HepG2 (cell line): ENCODE measurements around the gene CPPED1. TPM values are rescaled to one million over a fixed set of nuclear protein-coding genes. Genes with fewer than 3 reads are reported as not detected.

Source experiments
- FOXM1 ChIP-seq: sonication (generic); formaldehyde crosslinking; IDR thresholded peaks from 2 replicates; pipeline ENCODE4 v1.5.0; 2020; ENCODE audit warnings: missing genetic modification reagents
- HDAC6 ChIP-seq: fragments of 200-600 bp; sonication (generic); IDR thresholded peaks from 2 replicates; pipeline ENCODE4 v1.7.0; 2017; ENCODE audit warnings: mild to moderate bottlenecking, antibody characterized with exemption, low read length, low read depth
- IRF2 ChIP-seq: IDR thresholded peaks from 2 replicates; pipeline ENCODE4 v1.6.1; 2018; ENCODE audit warnings: missing genetic modification reagents, missing compliant biosample characterization
- KLF12 ChIP-seq: sonication (generic); formaldehyde crosslinking; IDR thresholded peaks from 2 replicates; pipeline ENCODE4 v1.4.0; 2020; ENCODE audit warnings: missing genetic modification reagents, borderline replicate concordance
- MBNL3 ChIP-seq: fragments of 250-450 bp; sonication (Bioruptor Pico); conservative IDR thresholded peaks from 2 replicates; pipeline ENCODE4 v1.8.0; 2022; ENCODE audit warnings: mild to moderate bottlenecking, inconsistent platforms
- NAIF1 ChIP-seq: sonication (generic); formaldehyde crosslinking; IDR thresholded peaks from 2 replicates; pipeline ENCODE4 v1.5.0; 2020; ENCODE audit warnings: mild to moderate bottlenecking, missing genetic modification reagents, borderline replicate concordance
- PHF8 ChIP-seq: sonication (generic); formaldehyde crosslinking; IDR thresholded peaks from 2 replicates; pipeline ENCODE4 v1.5.0; 2020; ENCODE audit warnings: missing genetic modification reagents
- PLRG1 ChIP-seq: fragments of 450-650 bp; conservative IDR thresholded peaks from 2 replicates; pipeline ENCODE4 v1.6.1; 2016
- RAD51 ChIP-seq: fragments of 450-650 bp; IDR thresholded peaks from 2 replicates; pipeline ENCODE4 v1.6.1; 2016; ENCODE audit warnings: borderline replicate concordance
- SPEN ChIP-seq: sonication (generic); formaldehyde crosslinking; IDR thresholded peaks from 2 replicates; pipeline ENCODE4 v1.5.1; 2020; ENCODE audit warnings: low read depth, mild to moderate bottlenecking, missing genetic modification reagents
- TBX2 ChIP-seq: sonication (generic); formaldehyde crosslinking; IDR thresholded peaks from 2 replicates; pipeline ENCODE4 v1.5.0; 2020; ENCODE audit warnings: missing genetic modification reagents, mild to moderate bottlenecking, borderline replicate concordance
- TOPORS ChIP-seq: sonication (generic); formaldehyde crosslinking; IDR thresholded peaks from 2 replicates; pipeline ENCODE4 v1.8.0; 2023; ENCODE audit warnings: mild to moderate bottlenecking, missing genetic modification reagents
- ZBTB1 ChIP-seq: sonication (generic); formaldehyde crosslinking; IDR thresholded peaks from 2 replicates; pipeline ENCODE4 v1.4.0; 2020; ENCODE audit warnings: missing genetic modification reagents, borderline replicate concordance
- ZMYM2 ChIP-seq: sonication (generic); formaldehyde crosslinking; IDR thresholded peaks from 2 replicates; pipeline ENCODE4 v1.8.0; 2022; ENCODE audit warnings: mild to moderate bottlenecking, missing genetic modification reagents
- ZNF138 ChIP-seq: sonication (generic); formaldehyde crosslinking; IDR thresholded peaks from 2 replicates; pipeline ENCODE4 v1.5.0; 2020; ENCODE audit warnings: mild to moderate bottlenecking, low read depth, missing genetic modification reagents
- ZNF530 ChIP-seq: sonication (generic); formaldehyde crosslinking; IDR thresholded peaks from 2 replicates; pipeline ENCODE4 v1.5.0; 2020; ENCODE audit warnings: low read depth, mild to moderate bottlenecking, missing genetic modification reagents
- ZNF652 ChIP-seq: IDR thresholded peaks from 2 replicates; pipeline ENCODE4 v1.6.1; 2016; ENCODE audit warnings: low read depth, borderline replicate concordance
- ZNF878 ChIP-seq: sonication (generic); formaldehyde crosslinking; IDR thresholded peaks from 2 replicates; pipeline ENCODE4 v1.8.1; 2023; ENCODE audit warnings: mild to moderate bottlenecking, missing genetic modification reagents, moderate library complexity
- polyA plus RNA-seq, 8 experiments: library from polyadenylated mRNA; depleted of rRNA in 3 of 8; stranded (reverse) in 7 of 8; unstranded in 1 of 8; fragments of >200 nt; fragmentation: Illumina TruSeq in 4 of 8; extraction: Trizol in 4 of 8; gene quantifications; 2 replicates each; pipeline versions ENCODE4 v1.2.1 to v1.2.3, GENCODE V29; 2011 to 2016; ENCODE audit warnings: low read depth in 4 of 8, missing spikeins in 1 of 8, mixed read lengths in 1 of 8; ENCODE audit not compliant: insufficient read depth in 1 of 8
- total RNA-seq, 5 experiments: library from RNA; depleted of rRNA; stranded (reverse); fragments of >200 nt; fragmentation: Illumina TruSeq; extraction: Trizol; gene quantifications; 2 replicates each; pipeline ENCODE4 v1.2.3, GENCODE V29; 2016; ENCODE audit warnings: low read depth in 1 of 5
- TF ChIP-seq, protein P1 (sequence below): IDR thresholded peaks from 2 replicates; pipeline ENCODE4 v1.4.0; 2020; ENCODE audit warnings: mild to moderate bottlenecking, missing genetic modification reagents
- TF ChIP-seq, protein P2 (sequence below): sonication (generic); formaldehyde crosslinking; IDR thresholded peaks from 2 replicates; pipeline ENCODE4 v1.4.0; 2020; ENCODE audit warnings: mild to moderate bottlenecking, missing genetic modification reagents, borderline replicate concordance
- TF ChIP-seq, protein P3 (sequence below): sonication (generic); formaldehyde crosslinking; IDR thresholded peaks from 2 replicates; pipeline ENCODE4 v1.4.0; 2020; ENCODE audit warnings: low read depth, missing genetic modification reagents

Gene CPPED1
- total and polyA plus RNA-seq, 2 of the 13 experiments (the other 11 are each of a cell fraction or from before 2014, with no cell fraction given): 66.6 to 71.3 TPM

DNA sequence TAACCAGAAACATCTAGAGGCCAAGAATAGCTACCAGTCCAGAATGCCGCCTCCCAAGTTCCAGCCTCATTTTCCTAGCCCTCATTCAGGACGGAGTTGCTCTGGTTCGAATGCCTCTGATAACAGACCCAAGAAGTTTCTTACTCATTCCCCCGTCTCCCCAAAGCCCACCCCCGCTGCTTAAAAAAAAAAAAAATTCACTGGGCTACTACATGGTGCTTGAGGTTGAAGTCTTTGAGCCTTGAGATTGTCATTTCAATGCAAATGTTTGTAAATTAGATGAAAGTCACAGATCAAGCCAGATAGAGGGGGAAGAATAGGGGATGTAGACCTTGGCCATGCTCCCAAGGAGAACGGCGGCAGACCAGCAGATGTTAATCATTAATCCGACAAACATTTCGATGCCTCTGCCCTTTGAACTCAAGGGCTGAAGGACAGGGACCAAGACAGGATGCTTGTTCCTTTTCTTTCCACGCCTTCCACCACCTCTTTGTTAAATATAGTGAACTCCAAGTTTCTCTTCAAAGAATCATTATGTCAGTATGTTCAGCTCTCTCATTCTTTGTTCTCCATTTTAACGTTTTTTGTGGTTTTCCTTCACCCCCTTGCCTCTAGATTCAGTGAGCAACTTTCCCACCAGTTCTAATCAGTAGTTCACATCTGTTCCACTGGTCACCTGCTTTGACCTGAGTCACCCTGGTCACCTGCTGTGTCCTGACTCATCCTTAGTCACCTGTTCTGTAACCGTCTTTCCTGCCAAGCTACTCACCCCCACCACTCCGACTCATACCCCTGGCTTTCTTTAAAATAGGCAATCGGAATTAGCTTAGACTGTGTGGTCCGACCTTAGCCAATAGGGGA lies 190.3 kb downstream of the CPPED1 start (continued):
- TF ChIP-seq TOPORS (CRISPR knock-in tag) (no peak), ZNF878 (CRISPR knock-in tag) (no peak), ZNF138 (CRISPR knock-in tag) (no peak), PHF8 (0 out of 2 replicates have a peak, but pooled peaks have one; percentile 7), TBX2 (CRISPR knock-in tag) (peak; percentile 92), ZMYM2 (CRISPR knock-in tag) (peak; percentile 43; the same call in 1 of the 2 replicates), IRF2 (CRISPR knock-in tag) (peak; percentile 54; the same call in 1 of the 2 replicates), NAIF1 (CRISPR knock-in tag) (0 out of 2 replicates have a peak, but pooled peaks have one; percentile 15), SPEN (CRISPR knock-in tag) (peak; percentile 53; the same call in 1 of the 2 replicates), ZNF652 (CRISPR knock-in tag) (no peak; the same call in 1 of the 2 replicates), MBNL3 (CRISPR knock-in tag) (no peak), FOXM1 (CRISPR knock-in tag) (peak; percentile 97), RAD51 (peak; percentile 66), HDAC6 (no peak), PLRG1 (no peak), KLF12 (no peak), ZNF530 (CRISPR knock-in tag) (no peak), ZBTB1 (CRISPR knock-in tag) (no peak)
- TF ChIP-seq, protein P1, sequence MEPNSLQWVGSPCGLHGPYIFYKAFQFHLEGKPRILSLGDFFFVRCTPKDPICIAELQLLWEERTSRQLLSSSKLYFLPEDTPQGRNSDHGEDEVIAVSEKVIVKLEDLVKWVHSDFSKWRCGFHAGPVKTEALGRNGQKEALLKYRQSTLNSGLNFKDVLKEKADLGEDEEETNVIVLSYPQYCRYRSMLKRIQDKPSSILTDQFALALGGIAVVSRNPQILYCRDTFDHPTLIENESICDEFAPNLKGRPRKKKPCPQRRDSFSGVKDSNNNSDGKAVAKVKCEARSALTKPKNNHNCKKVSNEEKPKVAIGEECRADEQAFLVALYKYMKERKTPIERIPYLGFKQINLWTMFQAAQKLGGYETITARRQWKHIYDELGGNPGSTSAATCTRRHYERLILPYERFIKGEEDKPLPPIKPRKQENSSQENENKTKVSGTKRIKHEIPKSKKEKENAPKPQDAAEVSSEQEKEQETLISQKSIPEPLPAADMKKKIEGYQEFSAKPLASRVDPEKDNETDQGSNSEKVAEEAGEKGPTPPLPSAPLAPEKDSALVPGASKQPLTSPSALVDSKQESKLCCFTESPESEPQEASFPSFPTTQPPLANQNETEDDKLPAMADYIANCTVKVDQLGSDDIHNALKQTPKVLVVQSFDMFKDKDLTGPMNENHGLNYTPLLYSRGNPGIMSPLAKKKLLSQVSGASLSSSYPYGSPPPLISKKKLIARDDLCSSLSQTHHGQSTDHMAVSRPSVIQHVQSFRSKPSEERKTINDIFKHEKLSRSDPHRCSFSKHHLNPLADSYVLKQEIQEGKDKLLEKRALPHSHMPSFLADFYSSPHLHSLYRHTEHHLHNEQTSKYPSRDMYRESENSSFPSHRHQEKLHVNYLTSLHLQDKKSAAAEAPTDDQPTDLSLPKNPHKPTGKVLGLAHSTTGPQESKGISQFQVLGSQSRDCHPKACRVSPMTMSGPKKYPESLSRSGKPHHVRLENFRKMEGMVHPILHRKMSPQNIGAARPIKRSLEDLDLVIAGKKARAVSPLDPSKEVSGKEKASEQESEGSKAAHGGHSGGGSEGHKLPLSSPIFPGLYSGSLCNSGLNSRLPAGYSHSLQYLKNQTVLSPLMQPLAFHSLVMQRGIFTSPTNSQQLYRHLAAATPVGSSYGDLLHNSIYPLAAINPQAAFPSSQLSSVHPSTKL: peak; percentile 94
- TF ChIP-seq, protein P2, sequence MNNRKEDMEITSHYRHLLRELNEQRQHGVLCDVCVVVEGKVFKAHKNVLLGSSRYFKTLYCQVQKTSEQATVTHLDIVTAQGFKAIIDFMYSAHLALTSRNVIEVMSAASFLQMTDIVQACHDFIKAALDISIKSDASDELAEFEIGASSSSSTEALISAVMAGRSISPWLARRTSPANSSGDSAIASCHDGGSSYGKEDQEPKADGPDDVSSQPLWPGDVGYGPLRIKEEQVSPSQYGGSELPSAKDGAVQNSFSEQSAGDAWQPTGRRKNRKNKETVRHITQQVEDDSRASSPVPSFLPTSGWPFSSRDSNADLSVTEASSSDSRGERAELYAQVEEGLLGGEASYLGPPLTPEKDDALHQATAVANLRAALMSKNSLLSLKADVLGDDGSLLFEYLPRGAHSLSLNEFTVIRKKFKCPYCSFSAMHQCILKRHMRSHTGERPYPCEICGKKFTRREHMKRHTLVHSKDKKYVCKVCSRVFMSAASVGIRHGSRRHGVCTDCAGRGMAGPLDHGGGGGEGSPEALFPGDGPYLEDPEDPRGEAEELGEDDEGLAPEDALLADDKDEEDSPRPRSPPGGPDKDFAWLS: peak; percentile 70; the same call in 1 of the 2 replicates
- TF ChIP-seq, protein P3, sequence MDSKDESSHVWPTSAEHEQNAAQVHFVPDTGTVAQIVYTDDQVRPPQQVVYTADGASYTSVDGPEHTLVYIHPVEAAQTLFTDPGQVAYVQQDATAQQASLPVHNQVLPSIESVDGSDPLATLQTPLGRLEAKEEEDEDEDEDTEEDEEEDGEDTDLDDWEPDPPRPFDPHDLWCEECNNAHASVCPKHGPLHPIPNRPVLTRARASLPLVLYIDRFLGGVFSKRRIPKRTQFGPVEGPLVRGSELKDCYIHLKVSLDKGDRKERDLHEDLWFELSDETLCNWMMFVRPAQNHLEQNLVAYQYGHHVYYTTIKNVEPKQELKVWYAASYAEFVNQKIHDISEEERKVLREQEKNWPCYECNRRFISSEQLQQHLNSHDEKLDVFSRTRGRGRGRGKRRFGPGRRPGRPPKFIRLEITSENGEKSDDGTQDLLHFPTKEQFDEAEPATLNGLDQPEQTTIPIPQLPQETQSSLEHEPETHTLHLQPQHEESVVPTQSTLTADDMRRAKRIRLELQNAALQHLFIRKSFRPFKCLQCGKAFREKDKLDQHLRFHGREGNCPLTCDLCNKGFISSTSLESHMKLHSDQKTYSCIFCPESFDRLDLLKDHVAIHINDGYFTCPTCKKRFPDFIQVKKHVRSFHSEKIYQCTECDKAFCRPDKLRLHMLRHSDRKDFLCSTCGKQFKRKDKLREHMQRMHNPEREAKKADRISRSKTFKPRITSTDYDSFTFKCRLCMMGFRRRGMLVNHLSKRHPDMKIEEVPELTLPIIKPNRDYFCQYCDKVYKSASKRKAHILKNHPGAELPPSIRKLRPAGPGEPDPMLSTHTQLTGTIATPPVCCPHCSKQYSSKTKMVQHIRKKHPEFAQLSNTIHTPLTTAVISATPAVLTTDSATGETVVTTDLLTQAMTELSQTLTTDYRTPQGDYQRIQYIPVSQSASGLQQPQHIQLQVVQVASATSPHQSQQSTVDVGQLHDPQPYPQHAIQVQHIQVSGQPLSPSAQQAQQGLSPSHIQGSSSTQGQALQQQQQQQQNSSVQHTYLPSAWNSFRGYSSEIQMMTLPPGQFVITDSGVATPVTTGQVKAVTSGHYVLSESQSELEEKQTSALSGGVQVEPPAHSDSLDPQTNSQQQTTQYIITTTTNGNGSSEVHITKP (CRISPR knock-in tag): peak; percentile 53
